PC-3 (cell line): ENCODE data around the gene CXXC5. TPM values are rescaled to one million over a fixed set of nuclear protein-coding genes. Genes with fewer than 3 reads are reported as not detected.

Experiments
- ATAC-seq: fragments of 200-7000 bp; cut with Tn5 transposase; 2 replicates; pipeline ENCODE4 v1.9.1; 2020; ENCODE audit warnings: mild to moderate bottlenecking, moderate library complexity
- BruUV-seq: library from RNA; stranded (reverse); fragments of 400-500 nt; replicated peaks from 2 replicates; lab custom pipeline; 2021; lab: Mats Ljungman, UMichigan
- CTCF ChIA-PET: fragments of 300-600 bp; sonication (Branson Sonifier 250); formaldehyde crosslinking; loops from one replicate; lab custom pipeline; 2022; ENCODE audit warnings: antibody characterized with exemption; lab: Charles Lee
- POLR2A ChIA-PET: fragments of 300-600 bp; sonication (Branson Sonifier 250); formaldehyde crosslinking; loops from one replicate; lab custom pipeline; 2022; ENCODE audit warnings: antibody characterized with exemption; ENCODE audit not compliant: unreplicated experiment; lab: Charles Lee
- DNase-seq: peaks from one replicate; pipeline ENCODE4 v3.0.0-alpha.2; 2015
- H2AFZ ChIP-seq: fragments of 300-600 bp; sonication (generic); 2 replicates; pipeline ENCODE4 v1.6.0; 2016; ENCODE audit warnings: antibody characterized with exemption, low read length
- H3F3A ChIP-seq: fragments of 300-600 bp; sonication (generic); one replicate; pipeline ENCODE4 v1.6.0; 2017; ENCODE audit warnings: antibody characterized with exemption, low read length, control low read depth, mild to moderate bottlenecking; ENCODE audit not compliant: unreplicated experiment
- H3K27ac ChIP-seq: fragments of 300-600 bp; sonication (generic); 2 replicates; pipeline ENCODE4 v1.5.1; 2016; ENCODE audit warnings: mild to moderate bottlenecking, low read length
- H3K27me3 ChIP-seq: fragments of 300-600 bp; sonication (generic); 2 replicates; pipeline ENCODE4 v1.6.1; 2016; ENCODE audit warnings: low read length, mixed read lengths
- H3K36me3 ChIP-seq: fragments of 300-600 bp; sonication (generic); 2 replicates; pipeline ENCODE4 v1.6.1; 2016; ENCODE audit warnings: low read depth, mixed run types, low read length, mixed read lengths
- H3K4me1 ChIP-seq: fragments of 300-600 bp; sonication (generic); 2 replicates; pipeline ENCODE4 v1.5.1; 2016; ENCODE audit warnings: low read length; ENCODE audit not compliant: insufficient read depth
- H3K4me2 ChIP-seq: fragments of 300-600 bp; sonication (generic); 2 replicates; pipeline ENCODE4 v1.6.0; 2016; ENCODE audit warnings: low read length
- H3K4me3 ChIP-seq: fragments of 300-600 bp; sonication (generic); 2 replicates; pipeline ENCODE4 v1.5.1; 2016; ENCODE audit warnings: mild to moderate bottlenecking, low read length, mixed read lengths
- H3K79me2 ChIP-seq: fragments of 300-600 bp; sonication (generic); 2 replicates; pipeline ENCODE4 v1.6.1; 2017; ENCODE audit warnings: low read length, mixed read lengths
- H3K9ac ChIP-seq: fragments of 300-600 bp; sonication (generic); 2 replicates; pipeline ENCODE4 v1.6.0; 2016; ENCODE audit warnings: mild to moderate bottlenecking, low read length
- H3K9me2 ChIP-seq: fragments of 300-600 bp; sonication (generic); replicated peaks from 2 replicates; pipeline ENCODE4 v1.6.1; 2016; ENCODE audit warnings: mixed run types, low read length, mixed read lengths
- H3K9me3 ChIP-seq: fragments of 300-600 bp; sonication (generic); 2 replicates; pipeline ENCODE4 v1.6.1; 2016; ENCODE audit warnings: low read length, mixed read lengths
- H4K20me1 ChIP-seq: fragments of 300-600 bp; sonication (generic); 2 replicates; pipeline ENCODE4 v1.6.1; 2016; ENCODE audit warnings: low read length, mixed read lengths
- EZH2 ChIP-seq: fragments of 300-600 bp; sonication (generic); IDR thresholded peaks from one replicate; pipeline ENCODE4 v1.6.1; 2017; ENCODE audit warnings: antibody characterized with exemption, mild to moderate bottlenecking, low read length; ENCODE audit not compliant: unreplicated experiment
- EZH2phosphoT487 ChIP-seq: fragments of 300-600 bp; sonication (generic); IDR thresholded peaks from 2 replicates; pipeline ENCODE4 v1.6.1; 2018; ENCODE audit warnings: mild to moderate bottlenecking, antibody characterized with exemption, low read length, borderline replicate concordance
- intact Hi-C: fragments of 100-400 bp; cut with micrococcal nuclease; formaldehyde crosslinking; loops from 2 replicates; pipeline ENCODE4 v1.9.0; 2023
- total RNA-seq: library from RNA; depleted of rRNA; stranded (reverse); fragments of >200 nt; gene quantifications from 2 replicates; pipeline ENCODE4 v1.2.3, GENCODE V29; 2014
- TF ChIP-seq, protein P1 (sequence below): fragments of 300-600 bp; sonication (generic); conservative IDR thresholded peaks from 2 replicates; pipeline ENCODE4 v1.5.1; 2017; ENCODE audit warnings: antibody characterized with exemption, low read depth, mild to moderate bottlenecking, low read length

Gene CXXC5
- total RNA-seq, 1 experiment from 2014 or later = 31.1 TPM

DNA sequence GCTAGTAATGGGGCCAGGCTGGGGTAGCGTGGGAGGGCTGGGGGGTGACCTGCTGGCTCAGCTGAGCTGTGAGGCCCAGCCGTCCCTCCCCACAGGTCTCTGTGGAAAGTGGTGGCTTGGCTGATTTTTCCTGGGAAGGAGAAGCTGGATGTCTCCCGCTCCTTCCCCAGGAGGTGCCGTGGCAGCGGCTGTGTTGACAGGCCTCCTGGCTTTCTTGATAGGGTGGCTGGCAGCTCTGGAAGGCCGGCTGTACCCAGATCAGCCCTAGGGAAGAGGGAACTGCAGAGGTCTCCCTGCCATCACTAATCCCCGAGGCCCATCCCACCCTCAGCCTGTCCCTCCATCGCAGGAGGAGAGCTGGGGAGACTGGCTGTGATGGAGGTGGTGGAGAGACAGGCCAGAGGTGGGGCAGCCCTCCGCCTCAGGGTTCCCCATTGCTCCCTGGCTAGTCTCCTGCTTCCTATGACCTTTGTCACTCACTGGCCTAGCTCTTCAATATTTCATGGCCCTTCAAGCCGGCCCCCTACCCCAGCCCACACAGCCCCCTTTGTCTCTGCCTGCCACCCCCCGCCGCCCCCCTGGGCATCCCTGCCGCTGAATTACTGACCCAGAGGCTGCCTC, 6.8 kb downstream of the CXXC5 start:
- Histone ChIP-seq H3K4me1 (peaks cover 41% of the 10 kb centered on the region), H3K36me3 (no peaks in the 10 kb centered on the region), H3K4me2 (no peak overlapping the region), H3K27ac (no peak overlapping the region), H3K79me2 (peaks cover 73% of the 10 kb centered on the region), H3K4me3 (no peak overlapping the region), H3K9ac (no peak overlapping the region), H3F3A (peaks cover 3% of the 10 kb centered on the region), H3K27me3 (peaks cover 8% of the 10 kb centered on the region), H2AFZ (no peak overlapping the region), H3K9me3 (no peaks in the 10 kb centered on the region), H4K20me1 (0 out of 2 replicates have a peak, but pooled peaks cover 7% of the 10 kb centered on the region), H3K9me2 (no peaks in the 10 kb centered on the region)
- no TSS peak for BruUV-seq
- DNase-seq = no peak
- POLR2A ChIA-PET = no interaction called here
- intact Hi-C loops = no loop called here
- no peak for ATAC-seq
- TF ChIP-seq, protein P1, sequence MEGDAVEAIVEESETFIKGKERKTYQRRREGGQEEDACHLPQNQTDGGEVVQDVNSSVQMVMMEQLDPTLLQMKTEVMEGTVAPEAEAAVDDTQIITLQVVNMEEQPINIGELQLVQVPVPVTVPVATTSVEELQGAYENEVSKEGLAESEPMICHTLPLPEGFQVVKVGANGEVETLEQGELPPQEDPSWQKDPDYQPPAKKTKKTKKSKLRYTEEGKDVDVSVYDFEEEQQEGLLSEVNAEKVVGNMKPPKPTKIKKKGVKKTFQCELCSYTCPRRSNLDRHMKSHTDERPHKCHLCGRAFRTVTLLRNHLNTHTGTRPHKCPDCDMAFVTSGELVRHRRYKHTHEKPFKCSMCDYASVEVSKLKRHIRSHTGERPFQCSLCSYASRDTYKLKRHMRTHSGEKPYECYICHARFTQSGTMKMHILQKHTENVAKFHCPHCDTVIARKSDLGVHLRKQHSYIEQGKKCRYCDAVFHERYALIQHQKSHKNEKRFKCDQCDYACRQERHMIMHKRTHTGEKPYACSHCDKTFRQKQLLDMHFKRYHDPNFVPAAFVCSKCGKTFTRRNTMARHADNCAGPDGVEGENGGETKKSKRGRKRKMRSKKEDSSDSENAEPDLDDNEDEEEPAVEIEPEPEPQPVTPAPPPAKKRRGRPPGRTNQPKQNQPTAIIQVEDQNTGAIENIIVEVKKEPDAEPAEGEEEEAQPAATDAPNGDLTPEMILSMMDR = no peak
- TF ChIP-seq EZH2 (no peak), EZH2phosphoT487 (no peak)
- CTCF ChIA-PET = interaction anchor here (0.5 kb wide), 1 partner anchor 17 kb away, joined by 3 read pairs; no protein-coding TSS in a partner anchor

DNA sequence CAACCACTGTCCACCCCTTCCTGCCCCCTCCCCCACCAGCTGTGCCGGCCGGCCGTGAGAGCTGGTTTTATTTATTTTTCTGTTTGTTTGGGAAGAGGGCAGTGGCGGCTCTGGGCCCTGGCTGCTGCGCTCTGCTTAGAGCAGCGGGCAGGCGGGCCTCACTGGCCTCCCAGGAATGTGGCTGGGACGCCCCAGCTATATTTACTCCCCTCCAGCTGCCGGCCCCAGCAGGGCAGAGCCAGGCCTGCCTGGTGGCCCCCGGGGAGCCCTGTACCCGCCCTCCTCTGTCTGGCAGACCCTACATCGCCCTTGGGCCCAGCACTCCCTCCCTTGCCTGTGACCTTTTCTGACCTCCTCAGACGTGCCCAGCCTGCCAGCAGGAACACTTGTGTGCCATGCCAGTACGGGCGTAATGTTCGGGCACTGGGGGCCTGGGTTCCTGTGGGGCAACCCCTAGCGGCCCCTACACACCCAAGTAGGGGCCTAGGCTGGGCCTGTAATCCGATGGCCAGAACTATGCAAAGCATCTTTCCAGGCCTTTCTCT, 7.7 kb downstream of the CXXC5 start:
- no peak overlapping the region for H3K4me2 ChIP-seq
- H3K9me2 ChIP-seq = no peaks in the 10 kb centered on the region
- H3K4me3 ChIP-seq = no peak overlapping the region
- no peaks in the 10 kb centered on the region for H3K9me3 ChIP-seq
- H3F3A ChIP-seq = peaks cover 3% of the 10 kb centered on the region
- no peak overlapping the region for H3K9ac ChIP-seq
- H3K4me1 ChIP-seq = peaks cover 43% of the 10 kb centered on the region
- ChIA-PET POLR2A (no interaction called here), CTCF (interaction anchor here (0.5 kb wide), 1 partner anchor 18 kb away, joined by 3 read pairs; no protein-coding TSS in a partner anchor)
- DNase-seq = no peak
- no peak for ATAC-seq
- H2AFZ ChIP-seq = no peak overlapping the region
- peaks cover 65% of the 10 kb centered on the region for H3K79me2 ChIP-seq
- no peaks in the 10 kb centered on the region for H3K36me3 ChIP-seq
- no peak overlapping the region for H3K27ac ChIP-seq
- BruUV-seq = no TSS peak
- intact Hi-C loops = no loop called here
- TF ChIP-seq, protein P1 = no peak
- TF ChIP-seq EZH2 (no peak), EZH2phosphoT487 (no peak)
- H4K20me1 ChIP-seq = 0 out of 2 replicates have a peak, but pooled peaks cover 4% of the 10 kb centered on the region
- H3K27me3 ChIP-seq = peaks cover under 1% of the 10 kb centered on the region; the same call in 1 of the 2 replicates
